HepG2 (cell line): ENCODE results near the gene NXF2. TPM values are rescaled to one million over a fixed set of nuclear protein-coding genes. Genes with fewer than 3 reads are reported as not detected.
"Not testable (repeated sequence)": the region's sequence is repeated elsewhere in the genome, so short reads cannot be mapped to it uniquely, and the experiment has no call there.

Source experiments
- ATAC-seq: fragments of 200-7000 bp; cut with Tn5 transposase; 3 replicates; pipeline ENCODE4 v1.9.1; 2020; ENCODE audit warnings: mild to moderate bottlenecking, moderate library complexity
- Bru-seq: library from RNA; stranded (reverse); fragments of 400-500 nt; gene quantifications from one replicate; lab custom pipeline; 2021; lab: Mats Ljungman, UMichigan
- BruChase-seq, 2 experiments: library from RNA; stranded (reverse); fragments of 400-500 nt; gene quantifications; one replicate each; lab custom pipeline; 2021; lab: Mats Ljungman, UMichigan
- BruUV-seq: library from RNA; stranded (reverse); fragments of 400-500 nt; replicated peaks from 2 replicates; lab custom pipeline; 2021; lab: Mats Ljungman, UMichigan
- CTCF ChIA-PET: fragments of 300-600 bp; formaldehyde crosslinking; extraction: SDS; loops from one replicate; lab custom pipeline; 2021; ENCODE audit warnings: low total read pairs, inconsistent platforms, low intra/inter-chr PET ratio; lab: Yijun Ruan, JAX
- POLR2A ChIA-PET: fragments of 350-600 bp; sonication (Branson Sonifier 250); formaldehyde crosslinking; loops from one replicate; lab custom pipeline; 2020; ENCODE audit warnings: antibody characterized with exemption, inconsistent platforms; lab: Yijun Ruan, JAX
- DNase-seq: peaks from one replicate; pipeline ENCODE4 v3.0.0-alpha.2; 2015; ENCODE audit warnings: low spot score
- FAIRE-seq: peaks from 3 replicates; lab custom pipeline; 2011; peaks lifted over from hg19 to GRCh38; lab: Jason Lieb, UNC
- H2AFZ ChIP-seq: one replicate; pipeline ENCODE4 v1.6.1; 2011; ENCODE audit warnings: low read length, inconsistent platforms
- H3K27ac ChIP-seq: fragments of 300-600 bp; 3 replicates; pipeline ENCODE4 v1.8.0; 2011; ENCODE audit warnings: mixed run types, mild to moderate bottlenecking, mixed read lengths, low read length, inconsistent platforms; ENCODE audit not compliant: insufficient read depth; ENCODE audit errors: extremely low read length
- H3K27me3 ChIP-seq, 2 experiments: fragments of 200-600 bp in 1 of 2; 2 replicates in 1 of 2; 3 replicates in 1 of 2; pipeline versions ENCODE4 v1.6.0 to v1.8.0; 2011; ENCODE audit warnings: low read length in 2 of 2, mild to moderate bottlenecking in 2 of 2, moderate library complexity in 2 of 2, inconsistent platforms in 1 of 2; ENCODE audit not compliant: insufficient read depth in 2 of 2, control insufficient read depth in 1 of 2
- H3K36me3 ChIP-seq, 2 experiments: fragments of 200-600 bp in 1 of 2; replicated peaks in 1 of 2; 2 replicates in 1 of 2; 3 replicates in 1 of 2; pipeline versions ENCODE4 v1.5.1 to v1.8.0; 2011; ENCODE audit warnings: low read length in 2 of 2, inconsistent platforms in 1 of 2; ENCODE audit not compliant: insufficient read depth in 2 of 2, control insufficient read depth in 1 of 2
- H3K4me1 ChIP-seq: 2 replicates; pipeline ENCODE4 v1.5.1; 2012; ENCODE audit warnings: low read length, inconsistent platforms; ENCODE audit not compliant: insufficient read depth
- H3K4me2 ChIP-seq: 2 replicates; pipeline ENCODE4 v1.6.0; 2011; ENCODE audit warnings: low read depth, low read length, inconsistent platforms
- H3K4me3 ChIP-seq, 3 experiments: fragments of 200-600 bp in 1 of 3; sonication (generic), shearing (Covaris generic) in 1 of 3; replicated peaks in 1 of 3; 2 replicates each; pipeline ENCODE4 v1.5.1; 2011 to 2016; ENCODE audit warnings: low read length in 3 of 3, inconsistent platforms in 2 of 3, low read depth in 2 of 3, mild to moderate bottlenecking in 2 of 3, control low read depth in 1 of 3, mixed read lengths in 1 of 3; ENCODE audit not compliant: insufficient read depth in 1 of 3
- H3K79me2 ChIP-seq: one replicate; pipeline ENCODE4 v1.6.1; 2011; ENCODE audit warnings: low read length, inconsistent platforms; ENCODE audit not compliant: insufficient read depth
- H3K9ac ChIP-seq: 2 replicates; pipeline ENCODE4 v1.6.0; 2011; ENCODE audit warnings: mild to moderate bottlenecking, low read depth, low read length, inconsistent platforms; ENCODE audit not compliant: insufficient read depth
- H3K9me3 ChIP-seq: 2 replicates; pipeline ENCODE4 v1.5.1; 2012; ENCODE audit warnings: mild to moderate bottlenecking, low read length
- H4K20me1 ChIP-seq: 2 replicates; pipeline ENCODE4 v1.6.0; 2011; ENCODE audit warnings: inconsistent platforms, mild to moderate bottlenecking, low read length, moderate library complexity; ENCODE audit not compliant: insufficient read depth
- WGBS: methylation state at CpG from one replicate; pipeline ENCODE4 v1.1.6; 2017; ENCODE audit warnings: low lambda C conversion rate; 5-methylcytosine and 5-hydroxymethylcytosine counted together
- in situ Hi-C: cut with HindIII; loops from 2 replicates; pipeline ENCODE4 v1.10.0; 2017; ENCODE audit warnings: low pct_unique_long_range_greater_than_20kb; ENCODE audit not compliant: extremely low pct_ligation_motif_present
- intact Hi-C: fragments of 100-400 bp; cut with micrococcal nuclease; formaldehyde crosslinking; loops from one replicate; pipeline ENCODE4 v1.10.0; 2022; ENCODE audit not compliant: unreplicated experiment
- long read RNA-seq, 2 experiments: library from RNA in 1 of 2; library from polyadenylated mRNA in 1 of 2; stranded (forward) in 1 of 2; unstranded in 1 of 2; transcript quantifications; one replicate each; pipeline ENCODE4 v2.0.0, GENCODE V29; 2019 to 2022
- polyA minus RNA-seq, 3 experiments: library from RNA; depleted of rRNA, polyadenylated mRNA; stranded (reverse); fragments of >200 nt; gene quantifications; 2 replicates each; pipeline ENCODE4 v1.2.3, GENCODE V29; 2011; ENCODE audit warnings: low replicate concordance in 1 of 3
- polyA plus RNA-seq, 8 experiments: library from polyadenylated mRNA; depleted of rRNA in 3 of 8; stranded (reverse) in 7 of 8; unstranded in 1 of 8; fragments of >200 nt; fragmentation: Illumina TruSeq in 4 of 8; extraction: Trizol in 4 of 8; gene quantifications; 2 replicates each; pipeline versions ENCODE4 v1.2.1 to v1.2.3, GENCODE V29; 2011 to 2016; ENCODE audit warnings: low read depth in 4 of 8, missing spikeins in 1 of 8, mixed read lengths in 1 of 8; ENCODE audit not compliant: insufficient read depth in 1 of 8
- total RNA-seq, 5 experiments: library from RNA; depleted of rRNA; stranded (reverse); fragments of >200 nt; fragmentation: Illumina TruSeq; extraction: Trizol; gene quantifications; 2 replicates each; pipeline ENCODE4 v1.2.3, GENCODE V29; 2016; ENCODE audit warnings: low read depth in 1 of 5

NXF2 gene
- total RNA-seq (2016; rRNA removed; fragmentation: Illumina TruSeq; extraction: Trizol), result not detected in 2 replicates
- total RNA-seq (2016; cell fraction: cytosol; rRNA removed; fragmentation: Illumina TruSeq; extraction: Trizol; ENCODE audit: low read depth), result not detected in 2 replicates
- not detected in 2 replicates for total RNA-seq (2016; cell fraction: insoluble cytoplasmic fraction; rRNA removed; fragmentation: Illumina TruSeq; extraction: Trizol)
- total RNA-seq (2016; cell fraction: membrane; rRNA removed; fragmentation: Illumina TruSeq; extraction: Trizol), result not detected in 2 replicates
- total RNA-seq (2016; cell fraction: nucleus; rRNA removed; fragmentation: Illumina TruSeq; extraction: Trizol), result not detected in 2 replicates
- polyA plus RNA-seq (2011; rRNA removed), result not detected in 2 replicates
- polyA plus RNA-seq (2011; cell fraction: cytosol; rRNA removed), result not detected in 2 replicates
- polyA plus RNA-seq (2011; cell fraction: nucleus; rRNA removed), result not detected in 2 replicates
- not detected in 2 replicates for polyA plus RNA-seq (2012)
- polyA plus RNA-seq (2016; cell fraction: cytosol; fragmentation: Illumina TruSeq; extraction: Trizol; ENCODE audit: low read depth), result not detected in 2 replicates
- not detected in 2 replicates for polyA plus RNA-seq (2016; cell fraction: insoluble cytoplasmic fraction; fragmentation: Illumina TruSeq; extraction: Trizol; ENCODE audit: low read depth)
- not detected in 2 replicates for polyA plus RNA-seq (2016; cell fraction: membrane; fragmentation: Illumina TruSeq; extraction: Trizol; ENCODE audit: low read depth)
- not detected in 2 replicates for polyA plus RNA-seq (2016; cell fraction: nucleus; fragmentation: Illumina TruSeq; extraction: Trizol; ENCODE audit: insufficient read depth, low read depth)
- polyA minus RNA-seq (2011; rRNA and poly(A)+ RNA removed; ENCODE audit: low replicate concordance), result not detected in 2 replicates
- not detected in 2 replicates for polyA minus RNA-seq (2011; cell fraction: cytosol; rRNA and poly(A)+ RNA removed)
- polyA minus RNA-seq (2011; cell fraction: nucleus; rRNA and poly(A)+ RNA removed), result not detected in 2 replicates
- Bru-seq, nascent RNA, result not detected
- not detected for BruChase-seq, experiment 1, labeled RNA remaining after a 6-hour chase
- not detected for BruChase-seq, experiment 2, labeled RNA remaining after a 2-hour chase
- long read RNA-seq, experiment 1, result 0 reads
- long read RNA-seq, experiment 2, result 0 reads

- FAIRE-seq, intact Hi-C loops, H3K27ac ChIP-seq, H3K9ac ChIP-seq, H3K9me3 ChIP-seq, H3K36me3 ChIP-seq, POLR2A ChIA-PET, H3K27me3 ChIP-seq, ATAC-seq, H3K4me3 ChIP-seq, H3K79me2 ChIP-seq, H3K4me1 ChIP-seq, CTCF ChIA-PET, H3K4me2 ChIP-seq, H4K20me1 ChIP-seq, BruUV-seq, H2AFZ ChIP-seq, DNase-seq, in situ Hi-C loops: not testable (repeated sequence)
- no CpG with 5 or more reads among the region's 9 CpGs for WGBS
Observed at GRCh38 chrX:102246893-102247292, at the start of gene NXF2. TSS of gene NXF2 (plus strand) at chrX:102247167. CDS start at chrX:102307079, 59,912 bp downstream.

DNA sequence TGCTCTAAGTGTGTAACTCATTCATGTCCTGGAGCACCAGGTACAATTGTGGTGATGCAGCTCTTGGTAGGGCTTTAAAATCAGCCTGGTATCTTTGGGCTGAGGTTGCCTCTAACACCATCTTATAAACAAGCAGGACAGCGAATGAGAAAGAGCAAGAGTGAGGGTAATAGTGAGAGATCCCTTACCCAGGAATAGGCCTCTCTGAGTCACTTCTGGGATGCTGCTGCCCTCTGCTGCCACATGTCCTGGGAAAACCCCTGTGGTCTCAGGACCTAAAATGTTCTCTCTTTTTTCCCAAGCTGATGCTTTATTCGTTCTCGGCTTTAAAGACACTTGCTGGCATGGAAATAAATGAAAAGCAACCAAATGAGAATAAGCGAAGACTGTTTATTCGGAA is 39.0 kb upstream of the NXF2 start:
- H3K27me3 ChIP-seq, intact Hi-C loops, H3K9me3 ChIP-seq, FAIRE-seq, H4K20me1 ChIP-seq, DNase-seq, H3K27ac ChIP-seq, H3K4me3 ChIP-seq, H3K9ac ChIP-seq, BruUV-seq, POLR2A ChIA-PET, CTCF ChIA-PET, H3K4me1 ChIP-seq, ATAC-seq, H2AFZ ChIP-seq, in situ Hi-C loops, H3K79me2 ChIP-seq, H3K36me3 ChIP-seq, H3K4me2 ChIP-seq: not testable (repeated sequence)
- WGBS, result no CpG with 5 or more reads among the region's 5 CpGs

DNA sequence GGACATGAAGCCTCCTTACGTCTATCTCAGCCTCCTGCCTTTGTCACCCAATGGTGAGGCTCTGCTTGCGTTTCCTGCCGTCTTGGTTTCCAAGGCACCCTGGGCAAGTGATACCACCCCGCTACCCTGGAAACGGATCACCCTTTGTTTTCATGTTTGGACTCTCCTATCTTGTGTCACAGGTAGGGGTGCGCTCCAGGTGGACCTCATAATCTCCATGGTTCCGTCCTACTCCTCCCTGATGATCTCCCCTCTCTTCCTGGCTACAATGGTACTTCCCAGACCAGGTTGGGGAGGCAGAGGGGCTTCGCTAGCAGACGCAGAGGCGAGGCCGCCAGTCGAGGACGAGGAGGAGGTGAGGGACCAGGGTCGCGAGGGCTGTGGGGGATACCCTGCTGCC is 32.0 kb upstream of the NXF2 start, which contains the start of gene TCP11X1:
Gene TCP11X1, plus strand, starts transcription at position 316 of the 400 bp plus-strand sequence.
- BruUV-seq, ATAC-seq, H3K4me2 ChIP-seq, H3K79me2 ChIP-seq, H4K20me1 ChIP-seq, FAIRE-seq, H3K4me3 ChIP-seq, H3K9ac ChIP-seq, H3K27me3 ChIP-seq, intact Hi-C loops, DNase-seq, POLR2A ChIA-PET, H3K4me1 ChIP-seq, in situ Hi-C loops, H3K27ac ChIP-seq, H3K36me3 ChIP-seq, CTCF ChIA-PET, H2AFZ ChIP-seq, H3K9me3 ChIP-seq: not testable (repeated sequence)
- no CpG with 5 or more reads among the region's 15 CpGs for WGBS

- H3K27ac ChIP-seq, CTCF ChIA-PET, H3K79me2 ChIP-seq, H3K36me3 ChIP-seq, H3K4me2 ChIP-seq, DNase-seq, H3K9me3 ChIP-seq, H3K27me3 ChIP-seq, in situ Hi-C loops, H3K9ac ChIP-seq, H3K4me1 ChIP-seq, H4K20me1 ChIP-seq, intact Hi-C loops, BruUV-seq, H2AFZ ChIP-seq, H3K4me3 ChIP-seq, ATAC-seq, FAIRE-seq, POLR2A ChIA-PET: not testable (repeated sequence)
- no CpG with 5 or more reads among the region's 3 CpGs for WGBS
Observed at GRCh38 chrX:102216497-102216896, 30.5 kb upstream of the NXF2 start.
